Aorta (tissue), 5 donors: Measurements from ENCODE around the gene PADI1. TPM values are rescaled to one million over a fixed set of nuclear protein-coding genes. Genes with fewer than 3 reads are reported as not detected.

Experiments
- ATAC-seq: fragments of 200-7000 bp; cut with Tn5 transposase; one replicate; pipeline ENCODE4 v1.9.1; 2022; ENCODE audit warnings: moderate library complexity; ENCODE audit not compliant: low FRiP score
- DNase-seq, 2 donors: peaks; one replicate each; pipeline ENCODE4 v3.0.0-alpha.2; 2020
- H3K27ac ChIP-seq, 2 donors: one replicate each; pipeline ENCODE4 v1.5.1; 2013; ENCODE audit warnings: low read length in 2 of 2, mild to moderate bottlenecking in 2 of 2, moderate library complexity in 2 of 2, control low read depth in 1 of 2, inconsistent platforms in 1 of 2, low read depth in 1 of 2
- H3K27me3 ChIP-seq, 2 donors: one replicate each; pipeline ENCODE4 v1.6.1; 2013; ENCODE audit warnings: control low read depth in 1 of 2, low read length in 1 of 2, mild to moderate bottlenecking in 1 of 2, moderate library complexity in 1 of 2; ENCODE audit not compliant: insufficient read depth in 2 of 2, control insufficient read depth in 1 of 2
- H3K36me3 ChIP-seq, 2 donors: one replicate each; pipeline ENCODE4 v1.6.1; 2013; ENCODE audit warnings: control low read depth in 1 of 2, low read length in 1 of 2, mild to moderate bottlenecking in 1 of 2; ENCODE audit not compliant: insufficient read depth in 2 of 2, control insufficient read depth in 1 of 2
- H3K4me1 ChIP-seq, 2 donors: one replicate each; pipeline ENCODE4 v1.6.1; 2013; ENCODE audit warnings: low read length in 2 of 2, control low read depth in 1 of 2, mild to moderate bottlenecking in 1 of 2, moderate library complexity in 1 of 2; ENCODE audit not compliant: insufficient read depth in 2 of 2, control insufficient read depth in 1 of 2
- H3K4me3 ChIP-seq, 2 donors: one replicate each; pipeline ENCODE4 v1.5.1; 2013; ENCODE audit warnings: low read length in 2 of 2, control low read depth in 1 of 2, mild to moderate bottlenecking in 1 of 2
- H3K9me3 ChIP-seq: one replicate; pipeline ENCODE4 v1.6.1; 2013; ENCODE audit warnings: mild to moderate bottlenecking, low read length; ENCODE audit not compliant: control insufficient read depth
- WGBS, 2 donors: extraction: QIAGEN DNeasy Blood & Tissue Kit; methylation state at CpG; one replicate each; pipeline ENCODE4 v1.1.7; 2013; 5-methylcytosine and 5-hydroxymethylcytosine counted together
- intact Hi-C, 2 donors: fragments of 100-400 bp; cut with DNase I; formaldehyde crosslinking; loops; one replicate each; pipeline versions ENCODE4 v1.14.2 to v1.15.0; 2022
- long read RNA-seq, 2 donors: library from polyadenylated mRNA; unstranded; transcript quantifications; one replicate each; pipeline ENCODE4 v2.0.0, GENCODE V29; 2020 to 2021
- polyA plus RNA-seq, 2 donors: library from polyadenylated mRNA; stranded (reverse); fragments of 200-250 nt; gene quantifications; one replicate each; pipeline ENCODE4 v1.2.3, GENCODE V29; 2013
- total RNA-seq, 2 donors: library from RNA; stranded (reverse); fragmentation: NEBNext Ultra II Directional; extraction: Animal tissue kit (Norgen Biotek cat#: 25700); gene quantifications; one replicate each; pipeline ENCODE4 v1.2.1, GENCODE V29; 2021
- donor health status: healthy with polysubstance abuse.
- donor health status: Bipolar disorder and iron deficiency.
- donor health status: DM: no; HTN: no; CAD: no.
- donor health status: DM: no; HTN: no; CAD: no.
- donor health status: DM: yes; HTN: yes; CAD: no.

Gene PADI1
- total RNA-seq: not detected
- polyA plus RNA-seq: under 1 TPM; 0.05 to 0.13 TPM
- long read RNA-seq, donor 1: 0 reads
- long read RNA-seq, donor 2: 0 reads

GRCh38 chr1:17204546-17205440 lies at the start of gene PADI1:
Gene PADI1, plus strand, starts transcription at chr1:17205128. Its CDS starts 90 bp downstream, at chr1:17205218.
- H3K4me1 ChIP-seq: no peaks in the 10 kb centered on the region
- H3K27me3 ChIP-seq: no peaks in the 10 kb centered on the region
- DNase-seq: peak in 1 of 2 donors; percentile 56
- H3K4me3 ChIP-seq: no peak within 1 kb of the TSS
- intact Hi-C loops: no loop called here
- no peak within 1 kb of the TSS for H3K27ac ChIP-seq
- no peak for ATAC-seq
- H3K36me3 ChIP-seq: no peaks in the 10 kb centered on the region
- no peaks in the 10 kb centered on the region for H3K9me3 ChIP-seq
- WGBS, 2 donors: 77 to 84% methylated on average over 9 of the region's 9 CpGs

- no peak for ATAC-seq
- H3K27me3 ChIP-seq: no peaks in the 10 kb centered on the region
- no peak overlapping the region for H3K27ac ChIP-seq
- H3K36me3 ChIP-seq: no peaks in the 10 kb centered on the region
- intact Hi-C loops: no loop called here
- no peak overlapping the region for H3K4me3 ChIP-seq
- no peaks in the 10 kb centered on the region for H3K4me1 ChIP-seq
- peaks cover 12% of the 10 kb centered on the region for H3K9me3 ChIP-seq
- 5 to 15% methylated on average over 2 of the region's 2 CpGs for WGBS, 2 donors
- DNase-seq: no peak
Measured at GRCh38 chr1:17155257-17155920, 49.5 kb upstream of the PADI1 start.

GRCh38 chr1:17156108-17156507 lies 48.8 kb upstream of the PADI1 start:
- peaks cover 12% of the 10 kb centered on the region for H3K9me3 ChIP-seq
- ATAC-seq: no peak
- no peak overlapping the region for H3K27ac ChIP-seq
- no peaks in the 10 kb centered on the region for H3K4me1 ChIP-seq
- H3K4me3 ChIP-seq: no peak overlapping the region
- intact Hi-C loops: no loop called here
- 60% methylated on average over 3 of the region's 3 CpGs for WGBS, 2 donors
- H3K36me3 ChIP-seq: no peaks in the 10 kb centered on the region
- H3K27me3 ChIP-seq: no peaks in the 10 kb centered on the region
- no peak for DNase-seq

- WGBS, 2 donors: 94 to 96% methylated on average over 2 of the region's 2 CpGs
- DNase-seq (no peak), ATAC-seq (no peak)
- no peaks in the 10 kb centered on the region for H3K27me3 ChIP-seq
- intact Hi-C loops: no loop called here
- H3K27ac ChIP-seq: no peak overlapping the region
- H3K36me3 ChIP-seq: no peaks in the 10 kb centered on the region
- H3K4me3 ChIP-seq: no peak overlapping the region
- H3K4me1 ChIP-seq: no peaks in the 10 kb centered on the region
- H3K9me3 ChIP-seq: peaks cover 2% of the 10 kb centered on the region
Measured at GRCh38 chr1:17158961-17159360, 46.0 kb upstream of the PADI1 start.

- no peak overlapping the region for H3K4me3 ChIP-seq
- H3K27me3 ChIP-seq: no peaks in the 10 kb centered on the region
- H3K4me1 ChIP-seq: no peaks in the 10 kb centered on the region
- ATAC-seq (no peak), DNase-seq (no peak)
- intact Hi-C loops: no loop called here
- H3K27ac ChIP-seq: no peak overlapping the region
- peaks cover 1% of the 10 kb centered on the region for H3K9me3 ChIP-seq
- no peaks in the 10 kb centered on the region for H3K36me3 ChIP-seq
- WGBS, 2 donors: 79 to 86% methylated on average over 3 of the region's 3 CpGs
Measured at GRCh38 chr1:17161137-17161740, 43.7 kb upstream of the PADI1 start.

GRCh38 chr1:17161926-17162800 lies 42.8 kb upstream of the PADI1 start:
- H3K4me3 ChIP-seq: no peak overlapping the region
- H3K27ac ChIP-seq: no peak overlapping the region
- no peaks in the 10 kb centered on the region for H3K4me1 ChIP-seq
- no peak for ATAC-seq
- H3K36me3 ChIP-seq: no peaks in the 10 kb centered on the region
- H3K27me3 ChIP-seq: no peaks in the 10 kb centered on the region
- intact Hi-C loops: no loop called here
- DNase-seq: no peak
- peaks cover 1% of the 10 kb centered on the region for H3K9me3 ChIP-seq
- 88% methylated on average over 20 of the region's 20 CpGs for WGBS, 2 donors

GRCh38 chr1:17162941-17163340 lies 42.0 kb upstream of the PADI1 start:
- 90 to 92% methylated on average over 7 of the region's 7 CpGs for WGBS, 2 donors
- no peak for DNase-seq
- no peaks in the 10 kb centered on the region for H3K27me3 ChIP-seq
- no peak overlapping the region for H3K4me3 ChIP-seq
- intact Hi-C loops: no loop called here
- ATAC-seq: no peak
- no peaks in the 10 kb centered on the region for H3K4me1 ChIP-seq
- H3K9me3 ChIP-seq: peaks cover 1% of the 10 kb centered on the region
- no peaks in the 10 kb centered on the region for H3K36me3 ChIP-seq
- no peak overlapping the region for H3K27ac ChIP-seq

GRCh38 chr1:17163371-17163770 lies 41.6 kb upstream of the PADI1 start:
- intact Hi-C loops: no loop called here
- Histone ChIP-seq H3K27me3 (no peaks in the 10 kb centered on the region), H3K36me3 (no peaks in the 10 kb centered on the region), H3K4me1 (no peaks in the 10 kb centered on the region), H3K9me3 (peaks cover 1% of the 10 kb centered on the region), H3K4me3 (no peak overlapping the region), H3K27ac (no peak overlapping the region)
- ATAC-seq (no peak), DNase-seq (no peak)
- 94 to 95% methylated on average over 7 of the region's 7 CpGs for WGBS, 2 donors
